GM23338 (cell line): ENCODE measurements around the gene MPO. TPM values are rescaled to one million over a fixed set of nuclear protein-coding genes. Genes with fewer than 3 reads are reported as not detected.
A peak's percentile ranks its signal among the peaks of the same experiment; 100 is the strongest.

Experiments
- ATAC-seq: fragments of 200-7000 bp; cut with Tn5 transposase; 3 replicates; pipeline ENCODE4 v1.9.1; 2020
- DNase-seq: peaks from one replicate; pipeline ENCODE4 v3.0.0-alpha.2; 2015; ENCODE audit warnings: low spot score
- H2AFZ ChIP-seq: fragments of 200-600 bp; sonication (generic); 2 replicates; pipeline ENCODE4 v1.8.0; 2016; ENCODE audit warnings: antibody characterized with exemption, mild to moderate bottlenecking, moderate library complexity
- H3F3A ChIP-seq: fragments of 200-600 bp; sonication (generic); replicated peaks from 2 replicates; pipeline ENCODE4 v1.8.0; 2017; ENCODE audit warnings: antibody characterized with exemption, mixed run types, low read depth
- H3K27ac ChIP-seq: fragments of 200-600 bp; sonication (generic); 2 replicates; pipeline ENCODE4 v1.6.1; 2016; ENCODE audit warnings: low read depth
- H3K27me3 ChIP-seq: fragments of 200-600 bp; sonication (generic); 2 replicates; pipeline ENCODE4 v1.8.0; 2016; ENCODE audit warnings: mild to moderate bottlenecking, mixed run types, moderate library complexity; ENCODE audit not compliant: insufficient read depth
- H3K36me3 ChIP-seq: fragments of 200-600 bp; sonication (generic); 2 replicates; pipeline ENCODE4 v1.8.0; 2016; ENCODE audit warnings: mild to moderate bottlenecking; ENCODE audit not compliant: insufficient read depth
- H3K4me1 ChIP-seq: fragments of 200-600 bp; sonication (generic); 2 replicates; pipeline ENCODE4 v1.8.0; 2016; ENCODE audit warnings: mild to moderate bottlenecking, moderate library complexity; ENCODE audit not compliant: insufficient read depth
- H3K4me2 ChIP-seq: fragments of 200-600 bp; sonication (generic); 2 replicates; pipeline ENCODE4 v1.7.1; 2017; ENCODE audit warnings: mixed run types
- H3K4me3 ChIP-seq: fragments of 200-600 bp; sonication (generic); 2 replicates; pipeline ENCODE4 v1.6.1; 2016; ENCODE audit warnings: mixed run types
- H3K79me2 ChIP-seq: fragments of 200-600 bp; sonication (generic); replicated peaks from 2 replicates; pipeline ENCODE4 v1.8.0; 2017; ENCODE audit warnings: mild to moderate bottlenecking; ENCODE audit not compliant: insufficient read depth
- H3K9me2 ChIP-seq: fragments of 200-600 bp; sonication (generic); 2 replicates; pipeline ENCODE4 v1.8.0; 2017; ENCODE audit not compliant: insufficient read depth
- H4K20me1 ChIP-seq: fragments of 200-600 bp; sonication (generic); replicated peaks from 2 replicates; pipeline ENCODE4 v1.8.0; 2017; ENCODE audit warnings: mild to moderate bottlenecking; ENCODE audit not compliant: insufficient read depth
- H3K27ac Mint-ChIP-seq: 2 replicates; pipeline ENCODE4 v1.8.0; 2020; ENCODE audit warnings: inconsistent platforms, mild to moderate bottlenecking, moderate library complexity, mixed read lengths
- H3K27me3 Mint-ChIP-seq: 3 replicates; pipeline ENCODE4 v1.8.0; 2022; ENCODE audit warnings: low read depth, mild to moderate bottlenecking, moderate library complexity, mixed read lengths, inconsistent platforms; ENCODE audit not compliant: insufficient read depth, poor library complexity
- H3K36me3 Mint-ChIP-seq: 3 replicates; pipeline ENCODE4 v1.8.0; 2021; ENCODE audit warnings: low read depth, mild to moderate bottlenecking, inconsistent platforms, moderate library complexity, mixed read lengths
- H3K4me1 Mint-ChIP-seq: 3 replicates; pipeline ENCODE4 v1.8.0; 2020; ENCODE audit warnings: mild to moderate bottlenecking, inconsistent platforms, mixed read lengths
- H3K4me3 Mint-ChIP-seq: 3 replicates; pipeline ENCODE4 v1.8.0; 2021; ENCODE audit warnings: moderate library complexity, mild to moderate bottlenecking, inconsistent platforms, mixed read lengths
- H3K9me3 Mint-ChIP-seq: 3 replicates; pipeline ENCODE4 v1.8.0; 2020; ENCODE audit warnings: moderate library complexity, mild to moderate bottlenecking, inconsistent platforms, mixed read lengths
- CTCF ChIP-seq, 2 experiments: fragments of 200-600 bp in 1 of 2; sonication (generic) in 1 of 2; conservative IDR thresholded peaks; 2 replicates each; pipeline versions ENCODE4 v1.5.1 to v1.6.1; 2016 to 2017; ENCODE audit warnings: antibody characterized with exemption in 2 of 2, low read depth in 2 of 2, mild to moderate bottlenecking in 2 of 2, moderate library complexity in 1 of 2
- JUNB ChIP-seq: IDR thresholded peaks from one replicate; pipeline ENCODE4 v1.6.1; 2016; ENCODE audit warnings: antibody characterized with exemption; ENCODE audit not compliant: unreplicated experiment
- polyA plus RNA-seq: library from polyadenylated mRNA; unstranded; fragments of >200 nt; fragmentation: Nextera tagmentation; extraction: Ambion mirVana; gene quantifications from 2 replicates; pipeline ENCODE4 v1.2.1, GENCODE V29; 2016
- total RNA-seq: library from RNA; depleted of rRNA; stranded (reverse); fragments of >200 nt; shearing (Covaris generic); gene quantifications from 2 replicates; pipeline ENCODE4 v1.2.3, GENCODE V29; 2014
- TF ChIP-seq, protein P1 (sequence below): IDR thresholded peaks from 2 replicates; pipeline ENCODE4 v1.6.1; 2016; ENCODE audit warnings: antibody characterized with exemption
- TF ChIP-seq, protein P2 (sequence below): fragments of 250-450 bp; sonication (Bioruptor Pico); IDR thresholded peaks from 2 replicates; pipeline ENCODE4 v1.5.0; 2020; ENCODE audit warnings: mild to moderate bottlenecking, moderate library complexity

Gene MPO
- total and polyA plus RNA-seq, 2 experiments from 2014 or later = 0.08 TPM; not detected in 1

GRCh38 chr17:58242171-58242784, 38.5 kb downstream of the MPO start:
- DNase-seq (peak; percentile 48), ATAC-seq (peak; percentile 91)
- peaks cover 11% of the 10 kb centered on the region; the same call in 1 of the 2 replicates for H3K27me3 ChIP-seq

More at GRCh38 chr17:58242171-58242784, 38.5 kb downstream of the MPO start:
- no peaks in the 10 kb centered on the region for H3F3A ChIP-seq
- H3K9me2 ChIP-seq = no peaks in the 10 kb centered on the region
- H3K27ac ChIP-seq = no peak overlapping the region
- no peaks in the 10 kb centered on the region for H3K79me2 ChIP-seq
- H4K20me1 ChIP-seq = no peaks in the 10 kb centered on the region
- H3K27ac Mint-ChIP-seq = no peak overlapping the region
- peaks cover 20% of the 10 kb centered on the region for H3K27me3 Mint-ChIP-seq
- H3K4me2 ChIP-seq = no peak overlapping the region
- no peaks in the 10 kb centered on the region; the same call in 2 of the 3 replicates for H3K36me3 Mint-ChIP-seq
- TF ChIP-seq, protein P1, sequence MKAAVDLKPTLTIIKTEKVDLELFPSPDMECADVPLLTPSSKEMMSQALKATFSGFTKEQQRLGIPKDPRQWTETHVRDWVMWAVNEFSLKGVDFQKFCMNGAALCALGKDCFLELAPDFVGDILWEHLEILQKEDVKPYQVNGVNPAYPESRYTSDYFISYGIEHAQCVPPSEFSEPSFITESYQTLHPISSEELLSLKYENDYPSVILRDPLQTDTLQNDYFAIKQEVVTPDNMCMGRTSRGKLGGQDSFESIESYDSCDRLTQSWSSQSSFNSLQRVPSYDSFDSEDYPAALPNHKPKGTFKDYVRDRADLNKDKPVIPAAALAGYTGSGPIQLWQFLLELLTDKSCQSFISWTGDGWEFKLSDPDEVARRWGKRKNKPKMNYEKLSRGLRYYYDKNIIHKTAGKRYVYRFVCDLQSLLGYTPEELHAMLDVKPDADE = no peak
- TF ChIP-seq, protein P2, sequence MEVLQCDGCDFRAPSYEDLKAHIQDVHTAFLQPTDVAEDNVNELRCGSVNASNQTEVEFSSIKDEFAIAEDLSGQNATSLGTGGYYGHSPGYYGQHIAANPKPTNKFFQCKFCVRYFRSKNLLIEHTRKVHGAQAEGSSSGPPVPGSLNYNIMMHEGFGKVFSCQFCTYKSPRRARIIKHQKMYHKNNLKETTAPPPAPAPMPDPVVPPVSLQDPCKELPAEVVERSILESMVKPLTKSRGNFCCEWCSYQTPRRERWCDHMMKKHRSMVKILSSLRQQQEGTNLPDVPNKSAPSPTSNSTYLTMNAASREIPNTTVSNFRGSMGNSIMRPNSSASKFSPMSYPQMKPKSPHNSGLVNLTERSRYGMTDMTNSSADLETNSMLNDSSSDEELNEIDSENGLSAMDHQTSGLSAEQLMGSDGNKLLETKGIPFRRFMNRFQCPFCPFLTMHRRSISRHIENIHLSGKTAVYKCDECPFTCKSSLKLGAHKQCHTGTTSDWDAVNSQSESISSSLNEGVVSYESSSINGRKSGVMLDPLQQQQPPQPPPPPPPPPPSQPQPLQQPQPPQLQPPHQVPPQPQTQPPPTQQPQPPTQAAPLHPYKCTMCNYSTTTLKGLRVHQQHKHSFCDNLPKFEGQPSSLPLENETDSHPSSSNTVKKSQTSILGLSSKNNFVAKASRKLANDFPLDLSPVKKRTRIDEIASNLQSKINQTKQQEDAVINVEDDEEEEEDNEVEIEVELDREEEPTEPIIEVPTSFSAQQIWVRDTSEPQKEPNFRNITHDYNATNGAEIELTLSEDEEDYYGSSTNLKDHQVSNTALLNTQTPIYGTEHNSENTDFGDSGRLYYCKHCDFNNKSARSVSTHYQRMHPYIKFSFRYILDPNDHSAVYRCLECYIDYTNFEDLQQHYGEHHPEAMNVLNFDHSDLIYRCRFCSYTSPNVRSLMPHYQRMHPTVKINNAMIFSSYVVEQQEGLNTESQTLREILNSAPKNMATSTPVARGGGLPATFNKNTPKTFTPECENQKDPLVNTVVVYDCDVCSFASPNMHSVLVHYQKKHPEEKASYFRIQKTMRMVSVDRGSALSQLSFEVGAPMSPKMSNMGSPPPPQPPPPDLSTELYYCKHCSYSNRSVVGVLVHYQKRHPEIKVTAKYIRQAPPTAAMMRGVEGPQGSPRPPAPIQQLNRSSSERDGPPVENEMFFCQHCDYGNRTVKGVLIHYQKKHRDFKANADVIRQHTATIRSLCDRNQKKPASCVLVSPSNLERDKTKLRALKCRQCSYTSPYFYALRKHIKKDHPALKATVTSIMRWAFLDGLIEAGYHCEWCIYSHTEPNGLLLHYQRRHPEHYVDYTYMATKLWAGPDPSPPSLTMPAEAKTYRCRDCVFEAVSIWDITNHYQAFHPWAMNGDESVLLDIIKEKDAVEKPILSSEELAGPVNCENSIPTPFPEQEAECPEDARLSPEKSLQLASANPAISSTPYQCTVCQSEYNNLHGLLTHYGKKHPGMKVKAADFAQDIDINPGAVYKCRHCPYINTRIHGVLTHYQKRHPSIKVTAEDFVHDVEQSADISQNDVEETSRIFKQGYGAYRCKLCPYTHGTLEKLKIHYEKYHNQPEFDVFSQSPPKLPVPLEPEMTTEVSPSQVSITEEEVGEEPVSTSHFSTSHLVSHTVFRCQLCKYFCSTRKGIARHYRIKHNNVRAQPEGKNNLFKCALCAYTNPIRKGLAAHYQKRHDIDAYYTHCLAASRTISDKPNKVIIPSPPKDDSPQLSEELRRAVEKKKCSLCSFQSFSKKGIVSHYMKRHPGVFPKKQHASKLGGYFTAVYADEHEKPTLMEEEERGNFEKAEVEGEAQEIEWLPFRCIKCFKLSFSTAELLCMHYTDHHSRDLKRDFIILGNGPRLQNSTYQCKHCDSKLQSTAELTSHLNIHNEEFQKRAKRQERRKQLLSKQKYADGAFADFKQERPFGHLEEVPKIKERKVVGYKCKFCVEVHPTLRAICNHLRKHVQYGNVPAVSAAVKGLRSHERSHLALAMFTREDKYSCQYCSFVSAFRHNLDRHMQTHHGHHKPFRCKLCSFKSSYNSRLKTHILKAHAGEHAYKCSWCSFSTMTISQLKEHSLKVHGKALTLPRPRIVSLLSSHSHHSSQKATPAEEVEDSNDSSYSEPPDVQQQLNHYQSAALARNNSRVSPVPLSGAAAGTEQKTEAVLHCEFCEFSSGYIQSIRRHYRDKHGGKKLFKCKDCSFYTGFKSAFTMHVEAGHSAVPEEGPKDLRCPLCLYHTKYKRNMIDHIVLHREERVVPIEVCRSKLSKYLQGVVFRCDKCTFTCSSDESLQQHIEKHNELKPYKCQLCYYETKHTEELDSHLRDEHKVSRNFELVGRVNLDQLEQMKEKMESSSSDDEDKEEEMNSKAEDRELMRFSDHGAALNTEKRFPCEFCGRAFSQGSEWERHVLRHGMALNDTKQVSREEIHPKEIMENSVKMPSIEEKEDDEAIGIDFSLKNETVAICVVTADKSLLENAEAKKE (CRISPR knock-in tag) = no peak
- 0 out of 4 replicates have a peak, but pooled peaks of 1 of the 2 experiments have one; percentile 27 for TF ChIP-seq CTCF (conservative IDR thresholded peaks at IDR 0.05; ENCODE audit: low read depth in 2 of 2)
- no peak for TF ChIP-seq JUNB
- H3K4me1 Mint-ChIP-seq = peaks cover 16% of the 10 kb centered on the region
- no peak overlapping the region for H3K4me3 ChIP-seq
- H3K9me3 Mint-ChIP-seq = no peaks in the 10 kb centered on the region
- H3K4me3 Mint-ChIP-seq = no peak overlapping the region
- H2AFZ ChIP-seq = 0 out of 2 replicates have a peak overlapping the region, but pooled peaks have one; percentile 43
- no peaks in the 10 kb centered on the region for H3K4me1 ChIP-seq
- no peaks in the 10 kb centered on the region for H3K36me3 ChIP-seq
